Trophoblast cell (in vitro differentiated cells and primary cell): ENCODE measurements around the gene IQCK.

Experiments
- DNase-seq, 2 donors: peaks; one replicate each; pipeline ENCODE4 v3.0.0-alpha.2; 2016
- H2AFZ ChIP-seq: 2 replicates; pipeline ENCODE4 v1.6.1; 2013; ENCODE audit warnings: low read length, moderate library complexity, mild to moderate bottlenecking; ENCODE audit not compliant: insufficient read depth, poor library complexity
- H2AK5ac ChIP-seq: 2 replicates; pipeline ENCODE4 v1.6.1; 2013; ENCODE audit warnings: mild to moderate bottlenecking, low read length
- H2BK120ac ChIP-seq: 2 replicates; pipeline ENCODE4 v1.6.1; 2013; ENCODE audit warnings: low read length, mild to moderate bottlenecking, moderate library complexity; ENCODE audit not compliant: insufficient read depth, poor library complexity
- H2BK12ac ChIP-seq: 2 replicates; pipeline ENCODE4 v1.6.1; 2013; ENCODE audit warnings: mild to moderate bottlenecking, low read length, moderate library complexity
- H2BK5ac ChIP-seq: 2 replicates; pipeline ENCODE4 v1.6.1; 2013; ENCODE audit warnings: low read length, low read depth, moderate library complexity, mild to moderate bottlenecking; ENCODE audit not compliant: poor library complexity
- H3K14ac ChIP-seq: 2 replicates; pipeline ENCODE4 v1.6.1; 2013; ENCODE audit warnings: mild to moderate bottlenecking, low read length
- H3K18ac ChIP-seq: 2 replicates; pipeline ENCODE4 v1.6.1; 2013; ENCODE audit warnings: mild to moderate bottlenecking, low read length
- H3K23ac ChIP-seq: 2 replicates; pipeline ENCODE4 v1.6.1; 2013; ENCODE audit warnings: low read length
- H3K27ac ChIP-seq: 2 replicates; pipeline ENCODE4 v1.5.1; 2013; ENCODE audit warnings: low read depth, mild to moderate bottlenecking, inconsistent platforms, low read length, moderate library complexity
- H3K27me3 ChIP-seq: 2 replicates; pipeline ENCODE4 v1.6.1; 2013; ENCODE audit warnings: inconsistent platforms, mild to moderate bottlenecking, low read length, moderate library complexity; ENCODE audit not compliant: insufficient read depth
- H3K36me3 ChIP-seq, 2 experiments: 1 replicate in 1 of 2; 2 replicates in 1 of 2; pipeline ENCODE4 v1.6.1; 2013; ENCODE audit warnings: low read length in 2 of 2, mild to moderate bottlenecking in 2 of 2, moderate library complexity in 1 of 2; ENCODE audit not compliant: insufficient read depth in 2 of 2, control insufficient read depth in 1 of 2
- H3K4ac ChIP-seq: 2 replicates; pipeline ENCODE4 v1.6.1; 2013; ENCODE audit warnings: low read depth, mild to moderate bottlenecking, low read length, moderate library complexity
- H3K4me1 ChIP-seq, 2 experiments: 1 replicate in 1 of 2; 2 replicates in 1 of 2; pipeline ENCODE4 v1.6.1; 2013; ENCODE audit warnings: low read length in 2 of 2, mild to moderate bottlenecking in 2 of 2, moderate library complexity in 1 of 2; ENCODE audit not compliant: insufficient read depth in 2 of 2, control insufficient read depth in 1 of 2
- H3K4me2 ChIP-seq: 2 replicates; pipeline ENCODE4 v1.6.1; 2013; ENCODE audit warnings: inconsistent platforms, mild to moderate bottlenecking, low read length, moderate library complexity
- H3K4me3 ChIP-seq: 2 replicates; pipeline ENCODE4 v1.5.1; 2013; ENCODE audit warnings: mild to moderate bottlenecking, low read depth, low read length, inconsistent platforms
- H3K79me1 ChIP-seq: one replicate; pipeline ENCODE4 v1.6.1; 2013; ENCODE audit warnings: low read length
- H3K79me2 ChIP-seq: 2 replicates; pipeline ENCODE4 v1.6.1; 2013; ENCODE audit warnings: low read length, mild to moderate bottlenecking; ENCODE audit not compliant: control insufficient read depth, insufficient read depth, poor library complexity
- H3K9ac ChIP-seq: 2 replicates; pipeline ENCODE4 v1.6.1; 2013; ENCODE audit warnings: mild to moderate bottlenecking, low read length
- H3K9me3 ChIP-seq: 2 replicates; pipeline ENCODE4 v1.6.1; 2013; ENCODE audit warnings: low read depth, mild to moderate bottlenecking, control low read depth, inconsistent platforms, low read length; ENCODE audit not compliant: insufficient read depth
- H4K12ac ChIP-seq: 2 replicates; pipeline ENCODE4 v1.6.1; 2013; ENCODE audit warnings: low read depth, mild to moderate bottlenecking, low read length, moderate library complexity
- H4K8ac ChIP-seq: 2 replicates; pipeline ENCODE4 v1.6.1; 2013; ENCODE audit warnings: low read depth, mild to moderate bottlenecking, low read length, moderate library complexity
- H4K91ac ChIP-seq: one replicate; pipeline ENCODE4 v1.6.1; 2013; ENCODE audit warnings: low read depth, mild to moderate bottlenecking, low read length, moderate library complexity
- WGBS: extraction: QIAGEN DNeasy Blood & Tissue Kit; methylation state at CpG from one replicate; pipeline ENCODE4 v1.1.7; 2013; ENCODE audit warnings: missing lambda C conversion rate; ENCODE audit not compliant: insufficient read length, insufficient coverage; ENCODE audit errors: extremely low coverage; 5-methylcytosine and 5-hydroxymethylcytosine counted together

IQCK gene

GRCh38 chr16:19868421-19868820 is 150.3 kb downstream of the IQCK start:
- WGBS = no CpG with 5 or more reads among the region's 9 CpGs
- Histone ChIP-seq H3K14ac (no peak overlapping the region), H3K4ac (no peak overlapping the region)

GRCh38 chr16:19871721-19872120 is 153.7 kb downstream of the IQCK start:
- Histone ChIP-seq H3K27me3 (no peaks in the 10 kb centered on the region), H3K4ac (no peak overlapping the region), H3K27ac (no peak overlapping the region), H3K4me1 (peaks cover 0 to 3% of the 10 kb centered on the region in 2 experiments), H3K9me3 (no peaks in the 10 kb centered on the region), H3K79me2 (no peaks in the 10 kb centered on the region), H2BK5ac (no peak overlapping the region), H4K91ac (no peak overlapping the region), H3K14ac (no peak overlapping the region), H3K79me1 (no peaks in the 10 kb centered on the region), H2BK12ac (no peak overlapping the region), H2BK120ac (no peak overlapping the region), H3K9ac (no peak overlapping the region), H2AK5ac (no peak overlapping the region), H3K36me3 (peaks cover 27 to 32% of the 10 kb centered on the region in 2 experiments), H3K4me3 (no peak overlapping the region), H3K23ac (no peak overlapping the region), H3K18ac (no peak overlapping the region), H2AFZ (no peak overlapping the region), H4K12ac (no peak overlapping the region), H3K4me2 (no peak overlapping the region), H4K8ac (no peak overlapping the region)
- no CpG with 5 or more reads among the region's 20 CpGs for WGBS
- no peak for DNase-seq

More at GRCh38 chr16:19868421-19868820, 150.3 kb downstream of the IQCK start:
- Histone ChIP-seq H2AFZ (no peak overlapping the region), H2BK5ac (no peak overlapping the region), H4K91ac (no peak overlapping the region), H2BK12ac (no peak overlapping the region), H2BK120ac (no peak overlapping the region), H3K79me1 (no peaks in the 10 kb centered on the region), H3K27me3 (no peaks in the 10 kb centered on the region), H3K23ac (no peak overlapping the region), H3K4me3 (no peak overlapping the region), H3K9ac (no peak overlapping the region), H3K9me3 (no peaks in the 10 kb centered on the region), H4K8ac (no peak overlapping the region), H3K18ac (no peak overlapping the region), H2AK5ac (no peak overlapping the region), H4K12ac (no peak overlapping the region), H3K4me2 (no peak overlapping the region), H3K27ac (no peak overlapping the region), H3K36me3 (peaks cover 32 to 36% of the 10 kb centered on the region in 2 experiments), H3K4me1 (no peaks in the 10 kb centered on the region), H3K79me2 (no peaks in the 10 kb centered on the region)
- no peak for DNase-seq

GRCh38 chr16:19872179-19872863 is 154.2 kb downstream of the IQCK start:
- Histone ChIP-seq H3K36me3 (peaks cover 25 to 29% of the 10 kb centered on the region in 2 experiments), H3K4me3 (no peak overlapping the region), H2BK12ac (no peak overlapping the region), H4K91ac (no peak overlapping the region), H3K27me3 (no peaks in the 10 kb centered on the region), H3K4me1 (peaks cover 0 to 4% of the 10 kb centered on the region in 2 experiments), H4K12ac (no peak overlapping the region), H3K4me2 (no peak overlapping the region), H3K27ac (no peak overlapping the region), H3K18ac (no peak overlapping the region), H2BK120ac (no peak overlapping the region), H3K14ac (no peak overlapping the region), H3K9ac (no peak overlapping the region), H4K8ac (no peak overlapping the region), H3K79me1 (no peaks in the 10 kb centered on the region), H2AFZ (no peak overlapping the region), H3K23ac (no peak overlapping the region), H2AK5ac (no peak overlapping the region), H3K4ac (no peak overlapping the region), H3K79me2 (no peaks in the 10 kb centered on the region), H2BK5ac (no peak overlapping the region), H3K9me3 (no peaks in the 10 kb centered on the region)
- WGBS = no CpG with 5 or more reads among the region's 33 CpGs
- DNase-seq = no peak

GRCh38 chr16:19872935-19873334 is 154.9 kb downstream of the IQCK start:
- Histone ChIP-seq H3K9me3 (no peaks in the 10 kb centered on the region), H2AFZ (no peak overlapping the region), H4K8ac (no peak overlapping the region), H3K9ac (no peak overlapping the region), H3K36me3 (peaks cover 25 to 27% of the 10 kb centered on the region in 2 experiments), H3K79me1 (no peaks in the 10 kb centered on the region), H3K79me2 (no peaks in the 10 kb centered on the region), H4K12ac (no peak overlapping the region), H2BK12ac (no peak overlapping the region), H3K27ac (no peak overlapping the region), H3K27me3 (no peaks in the 10 kb centered on the region), H3K14ac (no peak overlapping the region), H2AK5ac (no peak overlapping the region), H3K4ac (no peak overlapping the region), H3K4me1 (peaks cover 0 to 4% of the 10 kb centered on the region in 2 experiments), H3K4me2 (no peak overlapping the region), H2BK5ac (no peak overlapping the region), H3K18ac (no peak overlapping the region), H3K4me3 (no peak overlapping the region), H3K23ac (no peak overlapping the region), H4K91ac (no peak overlapping the region), H2BK120ac (no peak overlapping the region)
- WGBS = no CpG with 5 or more reads among the region's 12 CpGs
- DNase-seq = no peak
